ENCODE results near the gene PSMD6. TPM values are rescaled to one million over a fixed set of nuclear protein-coding genes. Genes with fewer than 3 reads are reported as not detected.

Gene PSMD6
- total and polyA plus RNA-seq, 9 of the 15 experiments (the other 6 are each of a cell fraction or from before 2014, with no cell fraction given): 78.2 to 133 (median 113) TPM

DNA sequence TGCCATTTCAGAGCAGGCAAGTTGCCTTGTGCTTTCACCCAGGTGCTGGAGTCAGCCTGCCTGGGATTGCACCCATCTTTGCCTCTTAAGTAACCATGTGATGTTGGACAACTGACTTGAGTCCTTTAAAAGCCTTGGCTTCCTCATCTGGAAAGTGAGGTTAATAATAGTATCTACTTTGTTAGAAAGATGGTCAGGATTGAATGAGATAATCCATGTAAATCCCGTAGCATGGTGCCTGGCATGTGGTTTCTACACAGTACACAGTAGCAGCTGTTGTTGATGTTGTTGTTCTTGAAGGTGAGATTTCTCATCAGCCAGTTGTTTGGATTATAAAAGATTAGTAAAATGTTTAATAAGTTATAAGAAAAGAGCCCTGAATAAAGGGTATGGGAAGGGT lies 48.8 kb downstream of the PSMD6 start:
- Histone ChIP-seq H4K20me1 (replicated peaks; ENCODE audit: control insufficient read depth, insufficient read depth, low read length) (no peaks in the 10 kb centered on the region), H3K27ac (ENCODE audit: extremely low read depth, low read depth, low read length) (no peak overlapping the region), H3K36me3 (ENCODE audit: control insufficient read depth, insufficient read depth, low read length) (peaks cover 1% of the 10 kb centered on the region; the same call in 2 of the 3 replicates), H3K4me1 (replicated peaks in 1 of 2; ENCODE audit: control insufficient read depth in 2 of 2, insufficient read depth in 2 of 2, low read length in 2 of 2) (peaks cover 0 to 14% of the 10 kb centered on the region in 2 experiments; a peak in 2 of 5 replicates), H3K9me3 (replicated peaks; ENCODE audit: control insufficient read depth, insufficient read depth, low read depth, low read length) (no peaks in the 10 kb centered on the region), H2AFZ (ENCODE audit: low read depth, low read length) (no peak overlapping the region), H3K79me2 (ENCODE audit: control insufficient read depth, insufficient read depth, low read length) (peaks cover 39% of the 10 kb centered on the region), H3K9me1 (ENCODE audit: control insufficient read depth, insufficient read depth, low read length) (no peaks in the 10 kb centered on the region), H3K4me3 (no peak overlapping the region), H3K4me2 (ENCODE audit: insufficient read depth, low read length) (no peak overlapping the region), H3K27me3 (ENCODE audit: control insufficient read depth in 2 of 2, insufficient read depth in 2 of 2, low read length in 2 of 2) (no peaks in the 10 kb centered on the region), H3K9ac (ENCODE audit: insufficient read depth in 1 of 2, low read depth in 2 of 2, low read length in 2 of 2) (no peak overlapping the region)
- 88% methylated on average over 1 of the region's 1 CpG for WGBS (ENCODE audit: insufficient coverage, low coverage, missing lambda C conversion rate)
- ATAC-seq (no peak), FAIRE-seq (no peak), DNase-seq (ENCODE audit: extremely low read depth in 1 of 4, low spot score in 3 of 4) (no peak)
- BruUV-seq (replicated peaks): no TSS peak
- POLR2A ChIA-PET: no interaction called here
- CTCF ChIA-PET (ENCODE audit: low intra/inter-chr PET ratio): no interaction called here
- TF ChIP-seq, protein P1, sequence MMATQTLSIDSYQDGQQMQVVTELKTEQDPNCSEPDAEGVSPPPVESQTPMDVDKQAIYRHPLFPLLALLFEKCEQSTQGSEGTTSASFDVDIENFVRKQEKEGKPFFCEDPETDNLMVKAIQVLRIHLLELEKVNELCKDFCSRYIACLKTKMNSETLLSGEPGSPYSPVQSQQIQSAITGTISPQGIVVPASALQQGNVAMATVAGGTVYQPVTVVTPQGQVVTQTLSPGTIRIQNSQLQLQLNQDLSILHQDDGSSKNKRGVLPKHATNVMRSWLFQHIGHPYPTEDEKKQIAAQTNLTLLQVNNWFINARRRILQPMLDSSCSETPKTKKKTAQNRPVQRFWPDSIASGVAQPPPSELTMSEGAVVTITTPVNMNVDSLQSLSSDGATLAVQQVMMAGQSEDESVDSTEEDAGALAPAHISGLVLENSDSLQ (IDR thresholded peaks at IDR 0.05): no peak
- in situ Hi-C loops (cut with MboI) (no loop called here), intact Hi-C loops (cut with micrococcal nuclease) (no loop called here)

GRCh38 chr3:63973406-63973805 lies 49.9 kb downstream of the PSMD6 start:
- Histone ChIP-seq H3K27me3 (ENCODE audit: control insufficient read depth in 2 of 2, insufficient read depth in 2 of 2, low read length in 2 of 2) (no peaks in the 10 kb centered on the region), H3K4me1 (replicated peaks in 1 of 2; ENCODE audit: control insufficient read depth in 2 of 2, insufficient read depth in 2 of 2, low read length in 2 of 2) (peaks cover 0 to 21% of the 10 kb centered on the region in 2 experiments; a peak in 2 of 5 replicates), H3K9me1 (ENCODE audit: control insufficient read depth, insufficient read depth, low read length) (no peaks in the 10 kb centered on the region), H3K36me3 (ENCODE audit: control insufficient read depth, insufficient read depth, low read length) (peaks cover 1% of the 10 kb centered on the region; the same call in 2 of the 3 replicates), H3K27ac (ENCODE audit: extremely low read depth, low read depth, low read length) (no peak overlapping the region), H3K9ac (ENCODE audit: insufficient read depth in 1 of 2, low read depth in 2 of 2, low read length in 2 of 2) (no peak overlapping the region), H2AFZ (ENCODE audit: low read depth, low read length) (no peak overlapping the region), H4K20me1 (replicated peaks; ENCODE audit: control insufficient read depth, insufficient read depth, low read length) (no peaks in the 10 kb centered on the region), H3K4me2 (ENCODE audit: insufficient read depth, low read length) (no peak overlapping the region), H3K4me3 (no peak overlapping the region), H3K79me2 (ENCODE audit: control insufficient read depth, insufficient read depth, low read length) (peaks cover 45% of the 10 kb centered on the region), H3K9me3 (replicated peaks; ENCODE audit: control insufficient read depth, insufficient read depth, low read depth, low read length) (no peaks in the 10 kb centered on the region)
- no TSS peak for BruUV-seq (replicated peaks)
- CTCF ChIA-PET (ENCODE audit: low intra/inter-chr PET ratio): no interaction called here
- POLR2A ChIA-PET: no interaction called here
- DNase-seq (ENCODE audit: extremely low read depth in 1 of 4, low spot score in 3 of 4) (no peak), ATAC-seq (no peak), FAIRE-seq (no peak)
- 93% methylated on average over 8 of the region's 8 CpGs for WGBS (ENCODE audit: insufficient coverage, low coverage, missing lambda C conversion rate)
- intact Hi-C loops (cut with micrococcal nuclease) (no loop called here), in situ Hi-C loops (cut with MboI) (no loop called here)
- TF ChIP-seq SAFB2 (IDR thresholded peaks at IDR 0.05; ENCODE audit: borderline replicate concordance, low read depth, low read length, severe bottlenecking) (no peak), SNIP1 (IDR thresholded peaks at IDR 0.05; ENCODE audit: low read depth) (no peak), E2F1 (CRISPR knock-in tag; IDR thresholded peaks at IDR 0.05) (no peak), ZNF699 (CRISPR knock-in tag; IDR thresholded peaks at IDR 0.05; ENCODE audit: insufficient replicate concordance) (no peak), ARID3A (IDR thresholded peaks at IDR 0.05; ENCODE audit: borderline replicate concordance, low read depth, low read length) (no peak), ZBTB43 (CRISPR knock-in tag; IDR thresholded peaks at IDR 0.05) (no peak), PRMT5 (CRISPR knock-in tag; IDR thresholded peaks at IDR 0.05) (no peak), ZFPM2 (CRISPR knock-in tag; IDR thresholded peaks at IDR 0.05) (no peak)

Measured in K562 (cell line).